Astrocyte (in vitro differentiated cells and primary cell): ENCODE measurements around the gene EIF4EBP2.

Experiments
- CTCF ChIP-seq: IDR thresholded peaks from 2 replicates; pipeline ENCODE4 v1.5.1; 2011; ENCODE audit warnings: low read depth, mild to moderate bottlenecking, inconsistent platforms, low read length, moderate library complexity; ENCODE audit not compliant: insufficient read depth
- EZH2 ChIP-seq: IDR thresholded peaks from 2 replicates; pipeline ENCODE4 v1.6.1; 2012; ENCODE audit warnings: mild to moderate bottlenecking, low read length, inconsistent platforms; ENCODE audit not compliant: insufficient read depth

GRCh38 chr10:70378122-70378521, 25.8 kb upstream of the EIF4EBP2 start:
- TF ChIP-seq EZH2 (no peak), CTCF (no peak)
